SIG-M5 treated with dmso at 0.1 percent for 504 hours (cell line): Measurements from ENCODE around the gene ANXA6.

ENCODE experiments used
- DNase-seq: peaks from one replicate; lab custom pipeline; 2025; ENCODE audit not compliant: unreplicated experiment; lab: John Stamatoyannopoulos, UW

Gene ANXA6

GRCh38 chr5:151154931-151155774, 2.4 kb downstream of the ANXA6 start:
- no peak for DNase-seq

- no peak for DNase-seq
Observed at GRCh38 chr5:151153766-151154272, 3.8 kb downstream of the ANXA6 start.

GRCh38 chr5:151153300-151153699, 4.3 kb downstream of the ANXA6 start:
- DNase-seq = no peak

GRCh38 chr5:151151793-151152192, 5.8 kb downstream of the ANXA6 start:
- DNase-seq = peak; percentile 95

- no peak for DNase-seq
Observed at GRCh38 chr5:151151263-151151660, 6.3 kb downstream of the ANXA6 start.

- DNase-seq = peak; percentile 84
Observed at GRCh38 chr5:151150471-151151262, 6.9 kb downstream of the ANXA6 start.

- DNase-seq = no peak
Observed at GRCh38 chr5:151148583-151148982, 9.0 kb downstream of the ANXA6 start.

- no peak for DNase-seq
Observed at GRCh38 chr5:151147033-151147432, 10.5 kb downstream of the ANXA6 start.

- DNase-seq = no peak
Observed at GRCh38 chr5:151146061-151146460, 11.5 kb downstream of the ANXA6 start.

GRCh38 chr5:151144922-151145321, 12.7 kb downstream of the ANXA6 start:
- no peak for DNase-seq

- DNase-seq = no peak
Observed at GRCh38 chr5:151144275-151144674, 13.3 kb downstream of the ANXA6 start.

- no peak for DNase-seq
Observed at GRCh38 chr5:151143645-151144044, 13.9 kb downstream of the ANXA6 start.

- no peak for DNase-seq
Observed at GRCh38 chr5:151142933-151143332, 14.6 kb downstream of the ANXA6 start.

- no peak for DNase-seq
Observed at GRCh38 chr5:151141535-151141934, 16.0 kb downstream of the ANXA6 start.

GRCh38 chr5:151140686-151141459, 16.7 kb downstream of the ANXA6 start:
- no peak for DNase-seq

GRCh38 chr5:151139646-151140045, 17.9 kb downstream of the ANXA6 start:
- DNase-seq = no peak

GRCh38 chr5:151139015-151139414, 18.6 kb downstream of the ANXA6 start:
- no peak for DNase-seq

- no peak for DNase-seq
Observed at GRCh38 chr5:151138114-151138513, 19.5 kb downstream of the ANXA6 start.

- no peak for DNase-seq
Observed at GRCh38 chr5:151137067-151137825, 20.3 kb downstream of the ANXA6 start.

- peak; percentile 43 for DNase-seq
Observed at GRCh38 chr5:151134228-151134627, 23.4 kb downstream of the ANXA6 start.
